ENCODE results near the gene L3MBTL3. TPM values are rescaled to one million over a fixed set of nuclear protein-coding genes. Genes with fewer than 3 reads are reported as not detected.
A peak's percentile ranks its signal among the peaks of the same experiment; 100 is the strongest.

The L3MBTL3 gene
- total RNA-seq, result 10 to 100 TPM; 52.5 to 53.7 TPM
- polyA plus RNA-seq, result 1 to 10 TPM; 3.7 to 6.9 (median 4.2) TPM
- total RNA-seq, result 30.1 to 75.8 (median 37.5) reads per million in 6 experiments

DNA sequence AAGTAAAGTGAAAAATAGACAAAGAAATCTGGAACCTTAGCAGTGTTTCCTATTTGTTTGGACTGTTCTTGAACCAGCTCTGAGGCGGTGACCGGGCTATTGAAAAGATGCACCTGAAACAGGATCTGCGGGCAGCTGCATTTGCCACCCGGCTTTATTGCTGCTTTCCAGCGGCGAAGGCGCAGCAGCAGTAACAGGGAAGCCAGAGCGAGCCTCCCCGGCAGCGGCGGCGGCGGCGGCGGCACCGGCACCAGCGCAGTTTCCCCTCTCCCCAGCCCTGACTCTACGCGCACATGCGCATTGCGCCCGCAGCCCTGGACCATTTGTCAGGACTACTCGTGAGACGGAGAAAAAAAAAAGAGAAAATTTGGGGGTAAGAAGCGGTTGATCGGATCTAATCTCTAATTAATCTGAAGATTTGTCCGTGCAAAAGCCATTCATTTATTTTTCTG, at the start of gene L3MBTL3:
Gene L3MBTL3 (plus strand): TSS at position 290 of the 452 bp plus-strand sequence. CDS start 24,119 bp downstream, outside the sequence.
- H3K27ac Mint-ChIP-seq, result peak within 1 kb of the TSS; percentile 96 to 99 (median 99)
- peaks cover 4 to 29% (median 17%) of the 10 kb centered on the region in 4 donors for H3K4me1 Mint-ChIP-seq
- POLR2A ChIA-PET, result interaction anchor here (0.6 to 4.4 kb wide), 4 partner anchors 9 to 268 kb away, joined by 3 to 20 read pairs (median 5); no protein-coding TSS in a partner anchor
- ATAC-seq, result peak; percentile 75 to 79
- no peaks in the 10 kb centered on the region for H3K9me3 Mint-ChIP-seq
- H3K27me3 Mint-ChIP-seq, result no peaks in the 10 kb centered on the region
- peak; percentile 79 to 94 (median 86) for DNase-seq
- H3K36me3 Mint-ChIP-seq, result peaks cover 0 to 6% (median 0%) of the 10 kb centered on the region in 3 donors
- peak within 1 kb of the TSS; percentile 93 to 100 (median 100) for H3K4me3 Mint-ChIP-seq

DNA sequence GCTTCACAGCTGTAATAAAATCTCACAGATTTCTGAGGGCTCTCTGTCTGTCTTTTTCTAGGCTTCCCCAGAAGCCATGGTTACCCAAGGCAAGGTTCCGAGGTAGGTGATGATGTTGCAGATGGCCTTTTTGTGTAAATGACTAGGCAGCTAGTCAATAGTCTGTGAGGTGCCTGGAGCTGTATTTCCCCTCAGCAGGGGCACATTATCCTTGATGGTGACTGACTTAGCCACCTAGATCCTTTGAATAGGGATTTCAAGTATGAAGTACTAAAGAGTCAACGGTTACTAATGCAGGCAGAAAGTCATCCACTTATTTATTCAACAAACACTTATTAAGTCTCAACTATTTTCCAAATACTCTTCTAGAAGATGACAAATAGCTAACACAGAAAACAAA, 49.3 kb upstream of the L3MBTL3 start:
- Mint-ChIP-seq H3K27ac (no peak overlapping the region), H3K27me3 (peaks cover 2 to 13% (median 4%) of the 10 kb centered on the region in 5 donors), H3K4me1 (no peaks in the 10 kb centered on the region), H3K36me3 (peaks cover 0 to 6% (median 6%) of the 10 kb centered on the region in 3 donors), H3K9me3 (peaks cover 0 to 7% (median 2%) of the 10 kb centered on the region in 9 donors), H3K4me3 (no peak overlapping the region)
- no peak for ATAC-seq
- POLR2A ChIA-PET, result no interaction called here
- DNase-seq, result no peak

- Mint-ChIP-seq H3K4me3 (no peak overlapping the region), H3K27ac (no peak overlapping the region), H3K36me3 (peaks cover 0 to 34% (median 26%) of the 10 kb centered on the region in 3 donors), H3K9me3 (peaks cover 0 to 41% (median 19%) of the 10 kb centered on the region in 9 donors), H3K27me3 (peaks cover 0 to 3% (median 2%) of the 10 kb centered on the region in 5 donors), H3K4me1 (no peaks in the 10 kb centered on the region)
- DNase-seq (no peak), ATAC-seq (no peak)
- POLR2A ChIA-PET, result no interaction called here
Observed at GRCh38 chr6:129976110-129976509, 42.3 kb upstream of the L3MBTL3 start.

- Mint-ChIP-seq H3K4me3 (no peak overlapping the region), H3K4me1 (no peaks in the 10 kb centered on the region), H3K27me3 (peaks cover 0 to 6% (median 0%) of the 10 kb centered on the region in 5 donors), H3K36me3 (peaks cover 0 to 34% (median 26%) of the 10 kb centered on the region in 3 donors), H3K9me3 (peaks cover 0 to 41% (median 19%) of the 10 kb centered on the region in 9 donors), H3K27ac (no peak overlapping the region)
- POLR2A ChIA-PET, result no interaction called here
- DNase-seq (no peak), ATAC-seq (no peak)
Observed at GRCh38 chr6:129978148-129978916, 40.0 kb upstream of the L3MBTL3 start.

GRCh38 chr6:129980821-129981220, 37.6 kb upstream of the L3MBTL3 start:
- H3K27me3 Mint-ChIP-seq, result peaks cover 0 to 6% (median 0%) of the 10 kb centered on the region in 5 donors
- no peak overlapping the region for H3K4me3 Mint-ChIP-seq
- DNase-seq (no peak), ATAC-seq (no peak)
- peaks cover 0 to 41% (median 19%) of the 10 kb centered on the region in 9 donors for H3K9me3 Mint-ChIP-seq
- no peaks in the 10 kb centered on the region for H3K4me1 Mint-ChIP-seq
- H3K36me3 Mint-ChIP-seq, result peaks cover 0 to 34% (median 26%) of the 10 kb centered on the region in 3 donors
- POLR2A ChIA-PET, result no interaction called here
- H3K27ac Mint-ChIP-seq, result no peak overlapping the region

- H3K4me1 Mint-ChIP-seq, result no peaks in the 10 kb centered on the region
- POLR2A ChIA-PET, result no interaction called here
- no peak for DNase-seq
Observed at GRCh38 chr6:129981598-129981997, 36.8 kb upstream of the L3MBTL3 start.

GRCh38 chr6:129989396-129989795, 29.0 kb upstream of the L3MBTL3 start:
- peak overlapping the region in 3 of 10 donors; percentile 3 to 37 (median 36) for H3K27ac Mint-ChIP-seq

More at GRCh38 chr6:129981598-129981997, 36.8 kb upstream of the L3MBTL3 start:
- Mint-ChIP-seq H3K9me3 (peaks cover 0 to 34% (median 19%) of the 10 kb centered on the region in 9 donors), H3K36me3 (peaks cover 0 to 28% (median 22%) of the 10 kb centered on the region in 3 donors), H3K4me3 (no peak overlapping the region), H3K27me3 (peaks cover 0 to 6% (median 0%) of the 10 kb centered on the region in 5 donors), H3K27ac (no peak overlapping the region)
- no peak for ATAC-seq

GRCh38 chr6:129992881-129993280, 25.5 kb upstream of the L3MBTL3 start:
- Mint-ChIP-seq H3K27me3 (peaks cover 0 to 2% (median 0%) of the 10 kb centered on the region in 5 donors), H3K9me3 (no peaks in the 10 kb centered on the region), H3K4me1 (peaks cover 5 to 10% (median 8%) of the 10 kb centered on the region in 4 donors), H3K36me3 (no peaks in the 10 kb centered on the region), H3K4me3 (no peak overlapping the region), H3K27ac (no peak overlapping the region)
- DNase-seq (no peak), ATAC-seq (no peak)
- POLR2A ChIA-PET, result no interaction called here

More at GRCh38 chr6:129989396-129989795, 29.0 kb upstream of the L3MBTL3 start:
- POLR2A ChIA-PET, result no interaction called here
- Mint-ChIP-seq H3K36me3 (no peaks in the 10 kb centered on the region), H3K4me1 (peaks cover 5 to 10% (median 8%) of the 10 kb centered on the region in 4 donors), H3K9me3 (no peaks in the 10 kb centered on the region), H3K4me3 (peak overlapping the region in 1 of 10 donors; percentile 37), H3K27me3 (no peaks in the 10 kb centered on the region)
- ATAC-seq (no peak), DNase-seq (peak in 1 of 10 donors; percentile 1)

- no peak overlapping the region for H3K4me3 Mint-ChIP-seq
- DNase-seq (no peak), ATAC-seq (no peak)
- no peak overlapping the region for H3K27ac Mint-ChIP-seq
- peaks cover 0 to 2% (median 0%) of the 10 kb centered on the region in 5 donors for H3K27me3 Mint-ChIP-seq
- no peaks in the 10 kb centered on the region for H3K36me3 Mint-ChIP-seq
- H3K4me1 Mint-ChIP-seq, result peaks cover 2 to 4% (median 4%) of the 10 kb centered on the region in 4 donors
- H3K9me3 Mint-ChIP-seq, result no peaks in the 10 kb centered on the region
- POLR2A ChIA-PET, result interaction anchor here (0.6 kb wide), 1 partner anchor 23 kb away, joined by 5 read pairs; no protein-coding TSS in a partner anchor
Observed at GRCh38 chr6:129994410-129994809, 24.0 kb upstream of the L3MBTL3 start.

DNA sequence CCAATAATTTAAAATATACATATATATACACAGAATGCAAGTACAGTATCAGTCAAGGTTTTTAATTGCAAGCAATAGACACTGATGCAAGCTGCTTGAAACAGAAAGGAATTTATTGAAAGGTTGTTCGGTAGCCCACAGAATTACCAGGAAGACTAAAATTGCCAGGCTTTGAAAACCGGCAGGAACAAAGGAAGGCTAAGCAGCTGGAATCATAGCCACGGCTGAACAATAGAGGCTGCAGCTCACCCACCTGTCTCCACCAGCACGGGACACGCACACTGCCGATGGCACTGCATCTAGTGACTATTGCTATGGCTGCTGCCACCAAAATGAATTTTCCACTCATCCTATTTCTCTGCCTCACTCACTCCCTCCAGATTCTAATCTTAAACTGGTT, 22.0 kb upstream of the L3MBTL3 start:
- POLR2A ChIA-PET, result no interaction called here
- H3K9me3 Mint-ChIP-seq, result no peaks in the 10 kb centered on the region
- H3K36me3 Mint-ChIP-seq, result no peaks in the 10 kb centered on the region
- no peak for ATAC-seq
- DNase-seq, result no peak
- peaks cover 0 to 2% (median 0%) of the 10 kb centered on the region in 5 donors for H3K27me3 Mint-ChIP-seq
- peaks cover 0 to 1% (median 0%) of the 10 kb centered on the region in 4 donors for H3K4me1 Mint-ChIP-seq
- no peak overlapping the region for H3K27ac Mint-ChIP-seq
- H3K4me3 Mint-ChIP-seq, result no peak overlapping the region

GRCh38 chr6:130000526-130001421, 17.6 kb upstream of the L3MBTL3 start:
- POLR2A ChIA-PET, result no interaction called here
- Mint-ChIP-seq H3K36me3 (no peaks in the 10 kb centered on the region), H3K9me3 (no peaks in the 10 kb centered on the region), H3K4me3 (no peak overlapping the region), H3K27ac (no peak overlapping the region), H3K4me1 (peaks cover 0 to 1% (median 0%) of the 10 kb centered on the region in 4 donors), H3K27me3 (peaks cover 0 to 3% (median 0%) of the 10 kb centered on the region in 5 donors)
- ATAC-seq, result no peak
- DNase-seq, result no peak

DNA sequence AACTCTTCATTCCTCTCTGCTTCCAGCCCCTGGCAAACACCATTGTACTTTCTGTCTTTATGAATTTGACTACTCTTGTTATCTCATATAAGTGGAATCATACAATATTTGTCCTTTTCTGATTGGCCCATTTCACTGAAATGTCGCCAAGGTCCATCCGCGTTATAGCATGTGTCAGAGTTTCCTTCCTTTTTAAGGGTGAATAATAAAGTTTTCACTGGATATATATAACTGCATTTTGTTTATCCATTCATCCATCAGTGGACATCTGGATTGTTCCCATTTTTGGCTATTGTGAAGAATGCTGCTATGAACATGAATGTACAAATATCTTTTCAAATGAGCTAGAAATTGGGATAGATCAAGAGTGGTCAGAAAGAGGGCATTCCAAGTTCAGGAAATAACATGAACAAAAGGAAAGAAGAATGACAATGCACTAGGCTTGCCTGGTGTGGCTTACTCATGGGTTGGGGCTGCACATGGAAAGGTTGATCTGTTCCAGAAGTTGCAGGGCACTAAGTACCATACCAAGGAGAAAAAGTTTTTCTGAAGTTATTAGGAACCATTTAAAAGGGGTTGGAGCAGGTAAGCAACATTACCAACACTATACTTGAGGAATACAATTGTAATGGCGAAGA, 10.0 kb upstream of the L3MBTL3 start:
- H3K4me1 Mint-ChIP-seq, result peaks cover 0 to 5% (median 1%) of the 10 kb centered on the region in 4 donors
- peaks cover 0 to 11% (median 0%) of the 10 kb centered on the region in 5 donors for H3K27me3 Mint-ChIP-seq

More for the DNA sequence above, 10.0 kb upstream of the L3MBTL3 start:
- POLR2A ChIA-PET, result no interaction called here
- Mint-ChIP-seq H3K27ac (no peak overlapping the region), H3K4me3 (no peak overlapping the region), H3K36me3 (peaks cover 0 to 6% (median 0%) of the 10 kb centered on the region in 3 donors), H3K9me3 (no peaks in the 10 kb centered on the region)
- ATAC-seq (no peak), DNase-seq (no peak)

Data from naive thymus-derived CD8-positive, alpha-beta T cell (primary cell).